ENCODE results near the gene FLRT1.

Gene FLRT1

GRCh38 chr11:64049509-64049908 lies 13.8 kb downstream of the FLRT1 start:
- no peak for DNase-seq

- DNase-seq = no peak
Observed at GRCh38 chr11:64051297-64051696, 15.6 kb downstream of the FLRT1 start.

GRCh38 chr11:64052436-64052835 lies 16.7 kb downstream of the FLRT1 start:
- no peak for DNase-seq

GRCh38 chr11:64052938-64053622 lies 17.3 kb downstream of the FLRT1 start:
- no peak for DNase-seq

- DNase-seq = no peak
Observed at GRCh38 chr11:64053699-64054098, 18.0 kb downstream of the FLRT1 start.

GRCh38 chr11:64055077-64055476 lies 19.3 kb downstream of the FLRT1 start:
- DNase-seq = no peak

- no peak for DNase-seq
Observed at GRCh38 chr11:64056213-64056785, 20.6 kb downstream of the FLRT1 start.

- DNase-seq = no peak
Observed at GRCh38 chr11:64056861-64057260, 21.1 kb downstream of the FLRT1 start.

GRCh38 chr11:64057890-64058289 lies 22.2 kb downstream of the FLRT1 start:
- DNase-seq = no peak

- DNase-seq = no peak
Observed at GRCh38 chr11:64058494-64058893, 22.8 kb downstream of the FLRT1 start.

GRCh38 chr11:64059339-64060140 lies 23.8 kb downstream of the FLRT1 start:
- no peak for DNase-seq

- no peak for DNase-seq
Observed at GRCh38 chr11:64060263-64060860, 24.6 kb downstream of the FLRT1 start.

- DNase-seq = peak; percentile 59
Observed at GRCh38 chr11:64060861-64061444, 25.2 kb downstream of the FLRT1 start.

GRCh38 chr11:64062185-64063039 lies 26.7 kb downstream of the FLRT1 start:
- no peak for DNase-seq

GRCh38 chr11:64063777-64064176 lies 28.0 kb downstream of the FLRT1 start:
- no peak for DNase-seq

GRCh38 chr11:64064374-64065140 lies 28.8 kb downstream of the FLRT1 start:
- DNase-seq = no peak

GRCh38 chr11:64065141-64065465 lies 29.4 kb downstream of the FLRT1 start:
- DNase-seq = no peak

GRCh38 chr11:64065712-64066111 lies 30.0 kb downstream of the FLRT1 start:
- DNase-seq = no peak

GRCh38 chr11:64067230-64067993 lies 31.7 kb downstream of the FLRT1 start:
- no peak for DNase-seq

GRCh38 chr11:64068705-64069400 lies 33.1 kb downstream of the FLRT1 start:
- no peak for DNase-seq
